GM10248 (cell line): Measurements from ENCODE around the gene THRAP3.

Experiments
- CTCF ChIA-PET: fragments of 300-600 bp; sonication (Branson Sonifier 250); formaldehyde crosslinking; extraction: SDS; loops from one replicate; lab custom pipeline; 2021; ENCODE audit warnings: antibody characterized with exemption; lab: Yijun Ruan, JAX
- POLR2A ChIA-PET: fragments of 350-650 bp; sonication (Branson Sonifier 250); formaldehyde crosslinking; extraction: SDS; loops from one replicate; lab custom pipeline; 2020; ENCODE audit warnings: antibody characterized with exemption; lab: Yijun Ruan, JAX
- DNase-seq: peaks from one replicate; pipeline ENCODE4 v3.0.0; 2012; ENCODE audit errors: extremely low spot score
- CTCF ChIP-seq: IDR thresholded peaks from 2 replicates; pipeline ENCODE4 v1.5.1; 2012; ENCODE audit warnings: mild to moderate bottlenecking, low read depth; ENCODE audit errors: extremely low read depth, missing control alignments, control extremely low read depth

Gene THRAP3

DNA sequence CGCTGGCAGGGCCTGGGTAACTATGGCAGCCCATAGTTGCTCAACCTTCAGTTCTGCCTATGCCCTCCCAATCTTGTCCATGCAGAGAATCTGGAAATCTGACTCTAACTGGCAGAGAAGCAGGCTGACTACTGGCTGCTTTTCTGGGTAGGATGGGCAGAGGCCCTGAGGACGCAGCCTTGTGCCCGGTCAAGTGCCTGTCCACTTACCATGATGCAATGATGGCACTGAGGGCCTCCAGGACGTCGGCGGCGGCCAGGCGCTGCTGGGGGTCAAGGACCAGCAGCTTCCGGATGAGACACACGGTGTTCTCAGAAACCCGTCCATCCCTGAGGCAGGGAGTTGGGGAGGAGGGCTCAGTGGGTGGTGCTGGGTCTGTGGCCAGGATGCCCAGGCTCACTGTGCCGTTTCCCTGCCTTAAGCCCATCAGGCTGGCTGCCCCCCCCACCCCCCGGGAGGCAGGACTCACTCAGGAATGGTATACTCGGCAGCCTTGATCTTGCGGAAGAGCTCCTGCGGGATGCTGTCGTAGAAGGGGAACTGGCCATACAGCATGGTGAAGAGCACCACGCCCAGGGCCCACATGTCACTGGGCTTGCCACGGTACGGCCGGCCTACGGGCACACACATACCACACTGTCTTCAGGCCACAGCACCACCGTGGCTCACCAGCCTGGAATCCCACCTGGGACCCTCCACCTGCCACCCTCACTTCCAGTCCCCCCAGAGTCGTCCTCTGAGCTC lies 119.6 kb downstream of the THRAP3 start:
- no peak for DNase-seq
- POLR2A ChIA-PET: no interaction called here
- no peak for TF ChIP-seq CTCF
- CTCF ChIA-PET: interaction anchor here (0.7 to 5.8 kb wide), 18 partner anchors 10 to 208 kb away, joined by 3 to 73 read pairs (median 9); partner anchors contain the start of genes LSM10, OSCP1 and SH3D21

DNA sequence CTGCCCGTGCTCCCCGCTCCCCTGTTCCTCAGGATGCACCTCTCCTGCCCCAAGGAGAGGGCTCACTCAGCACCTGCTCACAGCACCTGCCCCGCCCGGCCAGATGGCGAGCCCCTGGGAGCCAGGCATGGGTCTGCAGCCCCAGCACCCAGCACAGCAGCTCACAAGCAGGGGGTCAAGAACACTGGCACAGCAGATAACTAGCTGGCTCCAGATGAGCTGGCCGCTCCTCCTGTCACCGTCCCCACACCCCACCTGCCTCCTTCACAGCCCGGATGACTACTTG lies 120.1 kb downstream of the THRAP3 start:
- no peak for TF ChIP-seq CTCF
- DNase-seq: no peak
- ChIA-PET POLR2A (no interaction called here), CTCF (interaction anchor here (0.6 to 5.8 kb wide), 5 partner anchors 24 to 120 kb away, joined by 3 to 73 read pairs (median 8); partner anchors contain the start of gene MRPS15)

DNA sequence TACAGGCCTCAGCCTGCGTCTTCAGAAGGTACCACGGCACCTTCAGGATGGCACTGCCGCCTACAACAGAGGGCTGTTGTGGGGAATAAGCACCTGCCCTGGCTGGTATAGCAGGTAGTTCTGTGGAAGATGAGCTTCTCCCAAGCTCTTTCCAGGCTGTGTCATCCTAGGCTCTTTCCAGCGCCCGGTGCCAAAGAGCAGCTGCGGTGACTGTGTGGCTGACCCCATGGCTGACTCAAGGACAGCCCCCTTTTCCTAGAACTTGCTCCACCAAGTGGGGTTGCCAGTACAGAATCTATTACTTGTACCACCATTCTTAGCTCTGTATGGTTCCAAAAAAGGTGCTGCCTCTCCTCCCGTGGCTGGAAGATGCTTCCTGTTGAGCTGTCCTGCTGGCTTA lies 121.1 kb downstream of the THRAP3 start:
- ChIA-PET CTCF (interaction anchor here (2.2 to 5.8 kb wide), 3 partner anchors 23 to 79 kb away, joined by 8 to 73 read pairs (median 62); no protein-coding TSS in a partner anchor), POLR2A (no interaction called here)
- no peak for DNase-seq
- no peak for TF ChIP-seq CTCF

DNA sequence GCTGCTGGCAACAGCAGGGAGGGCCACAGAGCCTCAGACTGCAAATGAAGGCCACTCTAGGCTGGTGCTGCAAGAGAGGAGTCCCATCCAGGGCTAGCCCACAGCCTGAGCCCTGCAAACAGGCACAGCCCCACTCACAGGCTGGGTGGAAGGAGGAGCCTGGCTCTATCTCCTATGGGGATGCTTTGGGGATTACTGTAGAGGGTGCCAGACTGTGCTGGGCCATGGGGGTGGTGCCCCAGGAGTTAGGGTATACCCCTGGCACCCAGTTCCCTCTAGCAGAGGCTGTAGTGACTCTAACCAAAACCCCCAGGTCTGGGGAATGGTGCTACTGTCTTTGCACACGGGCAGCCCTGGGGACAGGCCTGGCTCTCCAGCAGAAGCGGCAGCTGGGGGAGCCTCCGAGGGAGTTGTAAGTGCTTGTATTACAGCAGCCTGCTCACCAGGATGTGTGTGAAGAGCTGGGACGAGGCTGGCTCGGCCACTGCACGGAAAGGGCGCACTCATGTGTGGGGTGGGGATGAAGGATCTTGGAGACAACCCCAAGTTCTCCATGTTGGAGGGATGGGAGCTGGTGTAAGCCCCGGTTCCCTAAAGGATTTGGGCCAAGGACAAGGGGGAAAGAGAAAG lies 122.6 kb downstream of the THRAP3 start:
- CTCF ChIA-PET: interaction anchor here (1.1 to 1.4 kb wide), 2 partner anchors 21 to 72 kb away, joined by 3 to 4 read pairs; no protein-coding TSS in a partner anchor
- no peak for DNase-seq
- POLR2A ChIA-PET: no interaction called here
- TF ChIP-seq CTCF: no peak

DNA sequence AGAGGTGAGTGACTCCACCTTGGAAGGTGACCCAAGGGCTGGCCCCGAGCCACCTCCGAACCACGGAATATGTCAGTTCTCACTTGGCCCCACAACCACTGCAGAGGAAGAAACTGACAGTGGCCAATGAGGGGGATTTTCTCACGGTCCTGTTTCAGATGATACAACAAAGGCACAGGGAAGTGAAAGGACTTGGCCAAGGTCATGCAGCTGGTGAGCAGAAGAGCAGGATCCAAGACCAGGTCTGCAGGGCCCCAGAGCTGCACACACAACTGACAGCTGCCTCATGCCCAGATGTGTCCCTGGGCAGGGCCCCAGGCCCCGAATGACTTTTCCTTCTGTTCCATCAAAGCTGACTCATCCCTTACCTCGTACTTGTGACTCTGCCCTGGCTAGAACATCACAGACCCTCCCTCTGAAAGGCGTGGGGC lies 125.0 kb downstream of the THRAP3 start:
- TF ChIP-seq CTCF: no peak

GRCh38 chr1:36349839-36350238 lies 125.6 kb downstream of the THRAP3 start:
- POLR2A ChIA-PET: no interaction called here
- DNase-seq: no peak
- CTCF ChIA-PET: interaction anchor here (0.9 to 7.5 kb wide), 4 partner anchors 10 to 69 kb away, joined by 3 to 63 read pairs (median 8); no protein-coding TSS in a partner anchor
- no peak for TF ChIP-seq CTCF

More for the DNA sequence above, 125.0 kb downstream of the THRAP3 start:
- POLR2A ChIA-PET: no interaction called here
- DNase-seq: peak; percentile 84
- CTCF ChIA-PET: interaction anchor here (1.9 to 7.5 kb wide), 2 partner anchors 11 to 20 kb away, joined by 12 to 63 read pairs; no protein-coding TSS in a partner anchor
